NT2/D1 (cell line): ENCODE data around the gene ERLEC1.
"Not testable (repeated sequence)": the region's sequence is repeated elsewhere in the genome, so short reads cannot be mapped to it uniquely, and the experiment has no call there.

Experiments used
- DNase-seq: peaks from one replicate; pipeline ENCODE4 v3.0.0-alpha.2; 2011; ENCODE audit warnings: low read depth, low spot score
- H3K27me3 ChIP-seq: 2 replicates; pipeline ENCODE4 v1.6.0; 2011; ENCODE audit warnings: mild to moderate bottlenecking; ENCODE audit not compliant: insufficient read length, insufficient read depth
- H3K36me3 ChIP-seq: 2 replicates; pipeline ENCODE4 v1.6.1; 2011; ENCODE audit warnings: mild to moderate bottlenecking, low read length, mixed read lengths; ENCODE audit not compliant: insufficient read depth, insufficient read length
- H3K4me1 ChIP-seq: 2 replicates; pipeline ENCODE4 v1.5.1; 2011; ENCODE audit not compliant: insufficient read depth, insufficient read length
- H3K4me3 ChIP-seq: 2 replicates; pipeline ENCODE4 v1.5.1; 2011; ENCODE audit warnings: low read depth; ENCODE audit not compliant: insufficient read length
- H3K9ac ChIP-seq: 2 replicates; pipeline ENCODE4 v1.6.0; 2011; ENCODE audit warnings: low read depth; ENCODE audit not compliant: insufficient read length
- H3K9me3 ChIP-seq: 2 replicates; pipeline ENCODE4 v1.5.1; 2011; ENCODE audit warnings: mild to moderate bottlenecking, low read length; ENCODE audit not compliant: insufficient read depth
- SUZ12 ChIP-seq: IDR thresholded peaks from 2 replicates; pipeline ENCODE4 v1.6.1; 2011; ENCODE audit not compliant: insufficient read length, insufficient read depth; ENCODE audit errors: extremely low read depth
- YY1 ChIP-seq: IDR thresholded peaks from 2 replicates; pipeline ENCODE4 v1.6.1; 2011; ENCODE audit not compliant: insufficient read length, insufficient read depth
- ZNF274 ChIP-seq: IDR thresholded peaks from 2 replicates; pipeline ENCODE4 v1.6.1; 2011; ENCODE audit warnings: mild to moderate bottlenecking, low read depth, low read length

Gene ERLEC1

DNA sequence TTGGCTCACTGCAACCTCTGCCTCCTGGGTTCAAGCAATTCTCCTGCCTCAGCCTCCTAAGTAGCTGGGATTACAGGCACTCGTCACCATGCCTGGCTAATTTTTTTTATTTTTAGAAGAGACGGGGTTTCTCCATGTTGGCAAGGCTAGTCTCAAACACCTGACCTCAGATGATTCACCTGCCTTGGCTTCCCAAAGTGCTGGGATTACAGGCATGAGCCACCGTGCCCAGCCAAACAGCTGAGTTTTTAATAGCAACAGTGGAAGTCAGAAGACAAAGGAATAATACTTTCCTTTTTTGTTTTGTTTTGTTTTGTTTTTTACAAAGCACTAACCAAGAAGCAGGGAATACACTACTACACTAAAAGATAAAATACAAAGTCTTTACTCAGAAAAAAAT, 56.0 kb downstream of the ERLEC1 start:
- H3K4me3 ChIP-seq = no peak overlapping the region
- TF ChIP-seq YY1 = no peak
- TF ChIP-seq SUZ12 = no peak
- TF ChIP-seq ZNF274 = no peak
- no peaks in the 10 kb centered on the region for H3K4me1 ChIP-seq
- no peaks in the 10 kb centered on the region for H3K9me3 ChIP-seq
- no peaks in the 10 kb centered on the region for H3K27me3 ChIP-seq
- no peak for DNase-seq
- no peak overlapping the region for H3K9ac ChIP-seq
- H3K36me3 ChIP-seq = no peaks in the 10 kb centered on the region

- Histone ChIP-seq H3K9me3 (no peaks in the 10 kb centered on the region), H3K4me1 (no peaks in the 10 kb centered on the region), H3K27me3 (no peaks in the 10 kb centered on the region), H3K9ac (no peak overlapping the region), H3K36me3 (no peaks in the 10 kb centered on the region), H3K4me3 (no peak overlapping the region)
- DNase-seq = no peak
- TF ChIP-seq ZNF274 = no peak
- TF ChIP-seq SUZ12 = no peak
- no peak for TF ChIP-seq YY1
Observed at GRCh38 chr2:53843595-53843994, 56.8 kb downstream of the ERLEC1 start.

GRCh38 chr2:53848062-53848461, 61.2 kb downstream of the ERLEC1 start:
- H3K36me3 ChIP-seq = peaks cover 4% of the 10 kb centered on the region
- DNase-seq = no peak
- H3K27me3 ChIP-seq = no peaks in the 10 kb centered on the region
- TF ChIP-seq SUZ12 (no peak), YY1 (no peak), ZNF274 (no peak)
- no peaks in the 10 kb centered on the region for H3K9me3 ChIP-seq
- H3K4me1 ChIP-seq = no peaks in the 10 kb centered on the region
- H3K4me3 ChIP-seq = no peak overlapping the region
- H3K9ac ChIP-seq = no peak overlapping the region

GRCh38 chr2:53851052-53851757, 64.4 kb downstream of the ERLEC1 start:
- not testable (repeated sequence) for H3K4me3 ChIP-seq, H3K9me3 ChIP-seq, H3K27me3 ChIP-seq, H3K9ac ChIP-seq, DNase-seq, H3K4me1 ChIP-seq
- H3K36me3 ChIP-seq = peaks cover 22% of the 10 kb centered on the region

- Histone ChIP-seq H3K9ac (no peak overlapping the region), H3K36me3 (peaks cover 22% of the 10 kb centered on the region), H3K4me3 (no peak overlapping the region), H3K27me3 (no peaks in the 10 kb centered on the region), H3K4me1 (no peaks in the 10 kb centered on the region), H3K9me3 (no peaks in the 10 kb centered on the region)
- DNase-seq = no peak
- TF ChIP-seq YY1 (no peak), SUZ12 (no peak), ZNF274 (no peak)
Observed at GRCh38 chr2:53852532-53852931, 65.7 kb downstream of the ERLEC1 start.

- Histone ChIP-seq H3K27me3 (no peaks in the 10 kb centered on the region), H3K9ac (no peak overlapping the region), H3K4me3 (no peak overlapping the region), H3K36me3 (peaks cover 22% of the 10 kb centered on the region), H3K9me3 (no peaks in the 10 kb centered on the region), H3K4me1 (no peaks in the 10 kb centered on the region)
- DNase-seq = no peak
- no peak for TF ChIP-seq SUZ12
- TF ChIP-seq ZNF274 = no peak
- TF ChIP-seq YY1 = no peak
Observed at GRCh38 chr2:53854678-53855077, 67.8 kb downstream of the ERLEC1 start.

DNA sequence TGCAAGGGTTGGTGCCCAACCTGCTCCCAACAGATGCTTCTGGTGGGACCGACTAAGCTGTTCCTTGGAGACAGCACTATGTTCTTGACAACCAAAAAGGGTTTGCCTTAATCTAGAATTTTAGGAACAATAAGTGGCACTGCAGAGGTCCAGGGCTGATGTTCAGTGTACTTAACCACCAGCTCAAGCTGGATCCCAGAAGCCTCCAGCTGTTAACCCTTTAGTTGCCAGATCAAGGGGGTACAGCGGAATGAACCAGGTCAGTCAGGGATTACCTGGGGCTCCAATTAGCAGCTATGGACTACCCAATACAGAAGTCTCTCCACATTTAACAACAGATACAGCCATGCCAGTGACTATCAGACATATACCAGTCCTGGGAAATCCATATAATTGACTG, 69.4 kb downstream of the ERLEC1 start:
- TF ChIP-seq ZNF274 = no peak
- TF ChIP-seq SUZ12 = no peak
- TF ChIP-seq YY1 = no peak
- Histone ChIP-seq H3K4me1 (no peaks in the 10 kb centered on the region), H3K9ac (no peak overlapping the region), H3K36me3 (peaks cover 25% of the 10 kb centered on the region), H3K4me3 (no peak overlapping the region), H3K9me3 (no peaks in the 10 kb centered on the region), H3K27me3 (no peaks in the 10 kb centered on the region)
- DNase-seq = no peak
